Caco-2 (cell line): Measurements from ENCODE around the gene CITED1. TPM values are rescaled to one million over a fixed set of nuclear protein-coding genes. Genes with fewer than 3 reads are reported as not detected.

Experiments used
- BruUV-seq: library from RNA; stranded (reverse); fragments of 400-500 nt; replicated peaks from 2 replicates; lab custom pipeline; 2021; lab: Mats Ljungman, UMichigan
- CTCF ChIA-PET: fragments of 300-600 bp; sonication (Branson Sonifier 250); formaldehyde crosslinking; loops from one replicate; lab custom pipeline; 2022; ENCODE audit warnings: antibody characterized with exemption; lab: Charles Lee
- POLR2A ChIA-PET: fragments of 300-600 bp; sonication (Branson Sonifier 250); formaldehyde crosslinking; loops from one replicate; lab custom pipeline; 2022; ENCODE audit warnings: antibody characterized with exemption; lab: Charles Lee
- DNase-seq, 2 experiments: peaks; one replicate each; pipeline versions ENCODE4 v3.0.0 to v3.0.0-alpha.2; 2020 to 2022
- H3K27me3 ChIP-seq: replicated peaks from 2 replicates; pipeline ENCODE4 v1.6.0; 2011; ENCODE audit warnings: low read length; ENCODE audit not compliant: control insufficient read depth, insufficient read depth
- H3K36me3 ChIP-seq: 2 replicates; pipeline ENCODE4 v1.5.1; 2011; ENCODE audit warnings: low read length; ENCODE audit not compliant: control insufficient read depth, insufficient read depth
- H3K4me1 ChIP-seq: fragments of 250-450 bp; sonication (Bioruptor Pico); 2 replicates; pipeline ENCODE4 v1.5.1; 2020; ENCODE audit warnings: mild to moderate bottlenecking
- H3K4me3 ChIP-seq: 2 replicates; pipeline ENCODE4 v1.5.1; 2011; ENCODE audit warnings: low read depth, mild to moderate bottlenecking, control low read depth, low read length
- H3K9me3 ChIP-seq: fragments of 250-450 bp; sonication (Bioruptor Pico); 2 replicates; pipeline ENCODE4 v1.5.1; 2020; ENCODE audit warnings: mild to moderate bottlenecking, moderate library complexity
- H3K27ac Mint-ChIP-seq: one replicate; pipeline ENCODE4 v1.8.0; 2022; ENCODE audit warnings: mixed read lengths; ENCODE audit not compliant: unreplicated experiment
- H3K27me3 Mint-ChIP-seq: one replicate; pipeline ENCODE4 v1.8.0; 2022; ENCODE audit warnings: mixed read lengths; ENCODE audit not compliant: insufficient read depth, unreplicated experiment
- H3K36me3 Mint-ChIP-seq: one replicate; pipeline ENCODE4 v1.8.0; 2022; ENCODE audit warnings: mild to moderate bottlenecking, mixed read lengths; ENCODE audit not compliant: insufficient read depth, unreplicated experiment
- H3K4me1 Mint-ChIP-seq: one replicate; pipeline ENCODE4 v1.8.0; 2022; ENCODE audit warnings: low read depth, mixed read lengths; ENCODE audit not compliant: unreplicated experiment
- H3K4me3 Mint-ChIP-seq: one replicate; pipeline ENCODE4 v1.8.0; 2022; ENCODE audit warnings: mild to moderate bottlenecking, moderate library complexity, mixed read lengths; ENCODE audit not compliant: unreplicated experiment
- H3K9me3 Mint-ChIP-seq: one replicate; pipeline ENCODE4 v1.8.0; 2022; ENCODE audit warnings: mixed read lengths; ENCODE audit not compliant: unreplicated experiment
- intact Hi-C: fragments of 100-400 bp; cut with micrococcal nuclease; formaldehyde crosslinking; loops from one replicate; pipeline ENCODE4 v1.10.0; 2022; ENCODE audit not compliant: unreplicated experiment
- total RNA-seq: library from RNA; stranded (reverse); gene quantifications from 2 replicates; pipeline ENCODE4 v1.2.3, GENCODE V29; 2022
- TF ChIP-seq, protein P1 (sequence below), 2 experiments: fragments of 200-600 bp in 1 of 2; IDR thresholded peaks; 1 replicate in 1 of 2; 2 replicates in 1 of 2; pipeline versions ENCODE4 v1.5.1 to v1.8.0; 2011 to 2022; ENCODE audit warnings: antibody characterized with exemption in 1 of 2, control low read depth in 1 of 2, inconsistent platforms in 1 of 2, low read depth in 1 of 2, low read length in 1 of 2, mild to moderate bottlenecking in 1 of 2, moderate library complexity in 1 of 2; ENCODE audit not compliant: insufficient read depth in 1 of 2, severe bottlenecking in 1 of 2, unreplicated experiment in 1 of 2

Gene CITED1
- total RNA-seq, 1 experiment from 2014 or later, result 1.3 TPM

DNA sequence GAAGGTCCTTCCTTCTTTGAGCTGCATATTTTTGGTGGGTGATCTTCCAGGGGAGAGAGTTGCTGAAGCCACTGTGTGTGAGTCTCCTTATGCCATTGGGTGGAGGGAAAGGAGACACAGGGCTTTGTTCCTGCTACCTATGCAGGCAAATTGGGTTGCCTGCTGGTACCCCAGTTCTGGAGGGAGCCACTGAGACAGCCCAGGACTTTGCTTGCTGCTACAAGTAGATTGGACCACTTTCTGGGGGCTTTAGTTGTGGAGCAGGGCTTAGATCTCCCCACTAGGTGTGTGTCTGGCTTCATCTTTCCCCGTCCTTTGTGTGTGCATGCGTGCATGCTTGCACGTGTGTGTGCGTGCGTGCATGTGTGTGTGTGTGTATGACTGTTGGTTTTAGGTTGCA lies 10.0 kb downstream of the CITED1 start:
- CTCF ChIA-PET, result no interaction called here
- TF ChIP-seq, protein P1, sequence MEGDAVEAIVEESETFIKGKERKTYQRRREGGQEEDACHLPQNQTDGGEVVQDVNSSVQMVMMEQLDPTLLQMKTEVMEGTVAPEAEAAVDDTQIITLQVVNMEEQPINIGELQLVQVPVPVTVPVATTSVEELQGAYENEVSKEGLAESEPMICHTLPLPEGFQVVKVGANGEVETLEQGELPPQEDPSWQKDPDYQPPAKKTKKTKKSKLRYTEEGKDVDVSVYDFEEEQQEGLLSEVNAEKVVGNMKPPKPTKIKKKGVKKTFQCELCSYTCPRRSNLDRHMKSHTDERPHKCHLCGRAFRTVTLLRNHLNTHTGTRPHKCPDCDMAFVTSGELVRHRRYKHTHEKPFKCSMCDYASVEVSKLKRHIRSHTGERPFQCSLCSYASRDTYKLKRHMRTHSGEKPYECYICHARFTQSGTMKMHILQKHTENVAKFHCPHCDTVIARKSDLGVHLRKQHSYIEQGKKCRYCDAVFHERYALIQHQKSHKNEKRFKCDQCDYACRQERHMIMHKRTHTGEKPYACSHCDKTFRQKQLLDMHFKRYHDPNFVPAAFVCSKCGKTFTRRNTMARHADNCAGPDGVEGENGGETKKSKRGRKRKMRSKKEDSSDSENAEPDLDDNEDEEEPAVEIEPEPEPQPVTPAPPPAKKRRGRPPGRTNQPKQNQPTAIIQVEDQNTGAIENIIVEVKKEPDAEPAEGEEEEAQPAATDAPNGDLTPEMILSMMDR (IDR thresholded peaks at IDR 0.05; ENCODE audit: insufficient read depth in 1 of 2, low read depth in 1 of 2, low read length in 1 of 2, severe bottlenecking in 1 of 2, unreplicated experiment in 1 of 2), result no peak
- Mint-ChIP-seq H3K9me3 (no peaks in the 10 kb centered on the region), H3K27me3 (peaks cover 8% of the 10 kb centered on the region), H3K4me1 (peaks cover 6% of the 10 kb centered on the region), H3K27ac (no peak overlapping the region), H3K4me3 (no peak overlapping the region), H3K36me3 (no peaks in the 10 kb centered on the region)
- no peak overlapping the region for H3K4me3 ChIP-seq
- POLR2A ChIA-PET, result no interaction called here
- intact Hi-C loops, result no loop called here
- H3K9me3 ChIP-seq, result no peaks in the 10 kb centered on the region
- H3K4me1 ChIP-seq, result no peaks in the 10 kb centered on the region
- H3K36me3 ChIP-seq, result no peaks in the 10 kb centered on the region
- DNase-seq, result no peak
- no peaks in the 10 kb centered on the region for H3K27me3 ChIP-seq
- no TSS peak for BruUV-seq

DNA sequence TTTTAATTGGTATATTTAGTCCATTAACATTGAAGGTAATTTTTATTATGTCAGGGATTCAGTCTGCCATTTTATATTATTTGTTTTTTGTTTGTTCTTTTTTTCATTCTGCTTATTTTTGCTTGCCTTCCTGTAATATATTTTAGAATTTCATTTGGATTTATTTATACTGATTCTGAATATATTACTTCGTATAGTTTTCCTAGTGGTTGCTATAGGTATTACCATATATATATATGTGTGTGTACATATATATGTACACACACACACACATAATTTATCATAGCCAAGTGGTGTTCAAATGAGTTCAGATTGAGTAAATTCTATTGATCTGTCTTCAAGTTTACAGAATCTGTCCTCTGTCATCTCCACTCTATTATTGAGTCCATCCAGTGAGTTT lies 11.2 kb downstream of the CITED1 start:
- peaks cover 5% of the 10 kb centered on the region for H3K27me3 Mint-ChIP-seq
- peaks cover 2% of the 10 kb centered on the region for H3K4me1 Mint-ChIP-seq
- TF ChIP-seq, protein P1 (IDR thresholded peaks at IDR 0.05; ENCODE audit: insufficient read depth in 1 of 2, low read depth in 1 of 2, low read length in 1 of 2, severe bottlenecking in 1 of 2, unreplicated experiment in 1 of 2), result no peak
- intact Hi-C loops, result no loop called here
- no peak overlapping the region for H3K4me3 Mint-ChIP-seq
- Histone ChIP-seq H3K27me3 (no peaks in the 10 kb centered on the region), H3K4me1 (no peaks in the 10 kb centered on the region), H3K36me3 (no peaks in the 10 kb centered on the region), H3K4me3 (no peak overlapping the region), H3K9me3 (no peaks in the 10 kb centered on the region)
- H3K9me3 Mint-ChIP-seq, result no peaks in the 10 kb centered on the region
- H3K36me3 Mint-ChIP-seq, result no peaks in the 10 kb centered on the region
- BruUV-seq, result no TSS peak
- DNase-seq, result no peak
- CTCF ChIA-PET, result no interaction called here
- H3K27ac Mint-ChIP-seq, result no peak overlapping the region
- POLR2A ChIA-PET, result no interaction called here

DNA sequence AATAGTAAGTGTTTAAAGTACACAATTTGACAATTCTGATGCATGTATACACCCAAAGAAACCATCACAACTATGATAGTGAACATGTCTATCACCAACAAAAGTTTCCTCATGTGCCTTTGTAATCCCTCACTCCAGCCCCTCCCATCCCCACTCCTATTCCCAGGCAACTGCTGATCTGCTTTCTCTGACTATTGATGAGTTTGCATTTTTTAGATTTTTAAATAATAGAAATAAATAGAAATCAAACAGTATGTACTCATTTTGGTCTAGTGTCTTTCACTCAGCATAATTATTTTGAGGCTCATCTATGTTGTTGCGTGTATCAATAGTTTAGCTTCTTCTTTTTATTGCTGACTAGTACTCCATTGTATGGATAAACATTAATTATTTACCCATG lies 23.4 kb downstream of the CITED1 start:
- Histone ChIP-seq H3K4me3 (no peak overlapping the region), H3K9me3 (no peaks in the 10 kb centered on the region), H3K27me3 (no peaks in the 10 kb centered on the region), H3K36me3 (no peaks in the 10 kb centered on the region), H3K4me1 (no peaks in the 10 kb centered on the region)
- Mint-ChIP-seq H3K27me3 (no peaks in the 10 kb centered on the region), H3K27ac (no peak overlapping the region), H3K9me3 (no peaks in the 10 kb centered on the region), H3K36me3 (peaks cover under 1% of the 10 kb centered on the region), H3K4me3 (no peak overlapping the region), H3K4me1 (peaks cover 10% of the 10 kb centered on the region)
- TF ChIP-seq, protein P1 (IDR thresholded peaks at IDR 0.05; ENCODE audit: insufficient read depth in 1 of 2, low read depth in 1 of 2, low read length in 1 of 2, severe bottlenecking in 1 of 2, unreplicated experiment in 1 of 2), result no peak
- DNase-seq, result no peak
- intact Hi-C loops, result no loop called here
- BruUV-seq, result no TSS peak
- CTCF ChIA-PET, result no interaction called here
- POLR2A ChIA-PET, result no interaction called here
